Muscle layer of colon (tissue), 2 donors: Measurements from ENCODE around the gene GOLGA8K.
"Not testable (repeated sequence)": the region's sequence is repeated elsewhere in the genome, so short reads cannot be mapped to it uniquely, and the experiment has no call there.

Experiments used
- H3K27ac ChIP-seq: one replicate; pipeline ENCODE4 v1.7.0; 2013; ENCODE audit warnings: low read depth, mild to moderate bottlenecking, low read length, moderate library complexity
- H3K27me3 ChIP-seq, 2 donors: one replicate each; pipeline ENCODE4 v1.7.0; 2013; ENCODE audit warnings: low read length in 2 of 2, mild to moderate bottlenecking in 2 of 2; ENCODE audit not compliant: insufficient read depth in 2 of 2, control insufficient read depth in 1 of 2
- H3K36me3 ChIP-seq: one replicate; pipeline ENCODE4 v1.7.0; 2013; ENCODE audit warnings: mild to moderate bottlenecking, low read length; ENCODE audit not compliant: insufficient read depth
- H3K4me1 ChIP-seq: one replicate; pipeline ENCODE4 v1.7.0; 2013; ENCODE audit warnings: mild to moderate bottlenecking, low read length; ENCODE audit not compliant: insufficient read depth
- H3K4me3 ChIP-seq, 2 donors: one replicate each; pipeline ENCODE4 v1.7.0; 2013; ENCODE audit warnings: low read length in 2 of 2, low read depth in 1 of 2, mild to moderate bottlenecking in 1 of 2, moderate library complexity in 1 of 2
- H3K9ac ChIP-seq: one replicate; pipeline ENCODE4 v1.7.0; 2013; ENCODE audit warnings: low read length
- H3K9me3 ChIP-seq: one replicate; pipeline ENCODE4 v1.7.0; 2013; ENCODE audit warnings: mild to moderate bottlenecking, low read length
- donor health status: abdominal sarcoma.
- donor health status: Adenocarcinoma of cecum.

The GOLGA8K gene

DNA sequence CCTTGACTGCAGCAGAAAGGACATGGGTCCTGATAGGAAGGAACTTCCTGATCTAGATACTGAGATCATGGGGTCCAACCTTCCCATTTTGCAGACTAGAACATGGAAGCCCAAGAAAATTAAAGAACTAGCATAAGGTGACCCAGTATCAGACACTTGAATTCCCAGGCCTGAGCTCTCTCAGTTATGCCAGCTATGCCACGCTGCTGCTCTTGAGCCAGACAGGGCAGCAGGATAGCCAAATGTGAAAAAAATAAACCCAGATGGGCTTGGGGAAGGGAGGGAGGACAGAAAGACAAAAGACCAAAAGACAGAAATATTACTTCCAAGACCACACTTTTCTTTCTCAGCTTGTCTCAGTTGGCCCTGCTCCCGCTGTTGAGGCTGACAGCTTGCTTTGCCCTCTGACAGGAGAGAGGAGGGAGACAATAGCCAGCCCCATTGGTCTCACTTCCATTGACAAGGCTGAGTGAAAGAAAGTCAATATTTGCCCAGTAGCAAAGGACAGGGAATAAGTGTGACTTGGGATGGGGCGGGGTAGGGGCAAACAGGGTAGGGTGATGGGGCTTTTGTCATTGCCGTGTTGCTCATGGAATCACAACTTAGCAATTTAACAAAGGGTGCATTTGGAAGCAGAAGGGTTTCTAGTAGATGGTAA is 52.4 kb downstream of the GOLGA8K start:
- H3K9me3 ChIP-seq, H3K36me3 ChIP-seq, H3K4me1 ChIP-seq, H3K27ac ChIP-seq, H3K27me3 ChIP-seq, H3K4me3 ChIP-seq, H3K9ac ChIP-seq: not testable (repeated sequence)

DNA sequence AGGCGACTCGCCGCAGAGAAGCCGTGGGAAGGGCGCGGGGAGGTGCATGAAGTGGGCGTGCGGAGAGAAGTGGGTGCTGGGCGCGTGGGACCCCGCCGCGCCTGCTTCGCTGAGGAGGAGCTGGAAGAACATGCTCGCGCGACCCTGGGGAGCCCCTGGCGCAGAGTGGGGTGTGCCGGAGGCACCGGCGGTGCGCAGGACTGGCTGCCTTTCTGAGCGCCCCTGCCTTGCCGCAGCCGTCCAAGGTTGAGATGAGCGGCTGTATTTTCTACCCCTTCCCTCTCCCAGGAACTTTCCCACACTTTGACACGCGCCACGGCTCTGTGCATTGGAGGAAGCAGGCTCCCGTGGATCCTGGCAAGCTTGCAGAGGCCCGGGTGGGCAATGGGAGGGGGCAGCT is 56.1 kb downstream of the GOLGA8K start:
- not testable (repeated sequence) for H3K36me3 ChIP-seq, H3K4me1 ChIP-seq, H3K9me3 ChIP-seq, H3K27ac ChIP-seq, H3K9ac ChIP-seq, H3K27me3 ChIP-seq, H3K4me3 ChIP-seq

DNA sequence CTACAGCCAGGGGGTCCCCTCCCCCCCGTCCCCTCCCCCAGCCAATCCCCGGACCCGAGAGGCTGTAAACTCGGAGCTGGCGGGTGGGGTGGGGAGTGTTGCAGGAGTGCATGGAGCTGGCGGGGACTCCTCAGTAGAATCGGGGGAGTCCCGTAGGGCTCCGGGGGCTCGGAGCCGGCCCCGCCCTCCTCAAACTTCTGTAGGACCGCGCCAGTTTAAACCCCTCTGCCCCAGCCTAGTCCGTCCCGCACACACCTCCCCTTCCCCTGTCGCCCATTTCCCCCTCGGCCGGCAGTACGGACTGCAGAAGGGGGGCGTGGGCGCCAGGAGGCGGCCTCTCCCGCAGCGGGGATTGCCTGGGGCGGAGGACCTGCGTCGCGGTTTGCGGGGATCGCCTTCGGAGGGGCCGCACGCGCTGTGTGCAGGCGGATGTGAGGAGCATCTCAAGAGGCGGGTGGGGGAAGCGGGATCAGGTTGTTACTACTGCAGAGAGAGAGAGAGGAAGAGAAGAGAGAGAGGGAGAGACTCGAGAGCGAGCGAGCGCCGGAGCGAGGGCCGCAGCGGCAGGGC is 57.0 kb downstream of the GOLGA8K start:
- H3K4me1 ChIP-seq, H3K27ac ChIP-seq, H3K9ac ChIP-seq, H3K27me3 ChIP-seq, H3K4me3 ChIP-seq, H3K36me3 ChIP-seq, H3K9me3 ChIP-seq: not testable (repeated sequence)

DNA sequence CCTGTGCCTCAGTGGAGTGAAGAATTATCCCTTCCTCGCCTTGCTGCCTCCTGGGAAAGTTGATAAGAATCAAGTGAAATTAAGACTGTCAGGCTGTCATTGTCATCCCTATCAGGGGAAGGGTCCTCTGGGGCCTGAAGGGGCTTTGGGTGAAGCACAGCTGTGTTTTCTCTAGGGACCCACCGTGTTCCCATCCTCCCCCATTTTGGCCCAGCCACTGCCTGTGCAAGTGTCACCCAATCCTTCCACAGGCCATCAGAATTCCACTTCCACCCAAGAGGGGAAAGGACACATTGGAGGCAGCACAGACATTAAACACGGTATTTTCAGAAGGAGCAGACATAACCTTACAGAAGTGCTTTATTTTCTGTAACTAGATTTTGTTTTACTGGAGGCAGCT is 59.2 kb downstream of the GOLGA8K start:
- H3K4me1 ChIP-seq, H3K4me3 ChIP-seq, H3K36me3 ChIP-seq, H3K9me3 ChIP-seq, H3K27ac ChIP-seq, H3K9ac ChIP-seq, H3K27me3 ChIP-seq: not testable (repeated sequence)
